Bronchial epithelial cell (primary cell): Measurements from ENCODE around the gene HMGXB3. TPM values are rescaled to one million over a fixed set of nuclear protein-coding genes. Genes with fewer than 3 reads are reported as not detected.

Experiments
- DNase-seq: peaks from one replicate; pipeline ENCODE4 v3.0.0-alpha.2; 2010; ENCODE audit warnings: low read depth
- FAIRE-seq: peaks from 2 replicates; lab custom pipeline; 2011; peaks lifted over from hg19 to GRCh38; lab: Jason Lieb, UNC
- H3K27me3 ChIP-seq: 2 replicates; pipeline ENCODE4 v1.5.1; 2011; ENCODE audit warnings: low read length; ENCODE audit not compliant: control insufficient read depth, insufficient read depth
- H3K36me3 ChIP-seq: 2 replicates; pipeline ENCODE4 v1.5.1; 2011; ENCODE audit warnings: low read length; ENCODE audit not compliant: control insufficient read depth, insufficient read depth
- H3K4me3 ChIP-seq: 2 replicates; pipeline ENCODE4 v1.5.1; 2011; ENCODE audit warnings: mild to moderate bottlenecking, low read depth, low read length, control low read depth
- CTCF ChIP-seq: IDR thresholded peaks from 2 replicates; pipeline ENCODE4 v1.5.1; 2011; ENCODE audit warnings: mild to moderate bottlenecking, moderate library complexity, low read length, control low read depth, inconsistent platforms; ENCODE audit not compliant: insufficient read depth, severe bottlenecking
- total RNA-seq: library from RNA; depleted of rRNA; stranded (reverse); fragments of >200 nt; gene quantifications from 2 replicates; pipeline ENCODE4 v1.2.1, GENCODE V29; 2014

HMGXB3 gene
- total RNA-seq, 1 donor from 2014 or later = 22.9 TPM

- no peak for DNase-seq
- TF ChIP-seq CTCF = no peak
- peaks cover 27% of the 10 kb centered on the region for H3K36me3 ChIP-seq
- FAIRE-seq = no peak
- no peaks in the 10 kb centered on the region for H3K27me3 ChIP-seq
- H3K4me3 ChIP-seq = no peak overlapping the region
Measured at GRCh38 chr5:150035139-150035895, 34.8 kb downstream of the HMGXB3 start.

DNA sequence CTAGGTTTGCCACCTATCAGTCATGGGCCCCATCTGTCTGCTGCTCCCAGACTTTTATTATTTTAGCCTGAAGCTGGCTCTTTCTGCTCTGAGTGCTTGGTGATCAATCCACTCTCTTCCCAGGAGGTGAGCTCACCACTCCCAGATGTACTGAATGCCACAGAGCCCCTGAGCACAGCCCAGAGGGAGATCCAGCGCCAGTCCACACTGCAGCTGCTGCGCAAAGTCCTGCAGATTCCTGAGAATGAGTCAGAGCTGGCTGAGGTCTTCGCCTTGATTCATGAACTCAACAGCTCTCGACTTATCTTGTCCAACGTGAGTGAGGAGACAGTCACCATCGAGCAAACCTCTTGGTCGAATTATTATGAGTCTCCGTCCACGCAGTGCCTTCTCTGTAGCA, 36.0 kb downstream of the HMGXB3 start:
- no peak for TF ChIP-seq CTCF
- DNase-seq = peak; percentile 72
- peak; percentile 75 for FAIRE-seq
- Histone ChIP-seq H3K36me3 (peaks cover 19% of the 10 kb centered on the region), H3K4me3 (no peak overlapping the region), H3K27me3 (no peaks in the 10 kb centered on the region)

GRCh38 chr5:150038547-150038946, 38.0 kb downstream of the HMGXB3 start:
- TF ChIP-seq CTCF = no peak
- FAIRE-seq = no peak
- Histone ChIP-seq H3K36me3 (peaks cover 18% of the 10 kb centered on the region), H3K27me3 (no peaks in the 10 kb centered on the region), H3K4me3 (no peak overlapping the region)
- no peak for DNase-seq

- TF ChIP-seq CTCF = no peak
- FAIRE-seq = no peak
- no peak for DNase-seq
- H3K36me3 ChIP-seq = peaks cover 18% of the 10 kb centered on the region
- H3K27me3 ChIP-seq = no peaks in the 10 kb centered on the region
- H3K4me3 ChIP-seq = no peak overlapping the region
Measured at GRCh38 chr5:150042459-150042858, 41.9 kb downstream of the HMGXB3 start.

GRCh38 chr5:150043657-150044328, 43.3 kb downstream of the HMGXB3 start:
- Histone ChIP-seq H3K36me3 (peaks cover 17% of the 10 kb centered on the region), H3K4me3 (no peak overlapping the region), H3K27me3 (no peaks in the 10 kb centered on the region)
- DNase-seq = no peak
- no peak for TF ChIP-seq CTCF
- no peak for FAIRE-seq
